ENCODE data around the gene BBIP1. TPM values are rescaled to one million over a fixed set of nuclear protein-coding genes. Genes with fewer than 3 reads are reported as not detected.

The BBIP1 gene
- total RNA-seq, 1 donor from 2014 or later, result 19.3 TPM

GRCh38 chr10:110887560-110887959 lies 31.4 kb downstream of the BBIP1 start:
- intact Hi-C loops (cut with micrococcal nuclease), result no loop called here

GRCh38 chr10:110885932-110886674 lies 32.9 kb downstream of the BBIP1 start:
- intact Hi-C loops (cut with micrococcal nuclease), result no loop called here

GRCh38 chr10:110883924-110884323 lies 35.1 kb downstream of the BBIP1 start:
- intact Hi-C loops (cut with micrococcal nuclease), result loop anchor here (1.0 kb wide), 2 partner anchors 9 to 10 kb away; no protein-coding TSS in a partner anchor

- intact Hi-C loops (cut with micrococcal nuclease), result no loop called here
These were observed 37.1 kb downstream of the BBIP1 start for GRCh38 chr10:110881905-110882304.

- intact Hi-C loops (cut with micrococcal nuclease), result no loop called here
These were observed 37.7 kb downstream of the BBIP1 start for GRCh38 chr10:110881247-110881646.

GRCh38 chr10:110880012-110880411 lies 39.0 kb downstream of the BBIP1 start:
- intact Hi-C loops (cut with micrococcal nuclease), result no loop called here

- intact Hi-C loops (cut with micrococcal nuclease), result no loop called here
These were observed 42.2 kb downstream of the BBIP1 start for GRCh38 chr10:110876788-110877187.

- intact Hi-C loops (cut with micrococcal nuclease), result no loop called here
These were observed 43.0 kb downstream of the BBIP1 start for GRCh38 chr10:110876000-110876399.

GRCh38 chr10:110873951-110874350 lies 45.0 kb downstream of the BBIP1 start:
- intact Hi-C loops (cut with micrococcal nuclease), result loop anchor here (1.0 to 5.0 kb wide), 5 partner anchors 9 to 662 kb away; partner anchors contain the start of gene SMC3

GRCh38 chr10:110872984-110873923 lies 45.7 kb downstream of the BBIP1 start:
- intact Hi-C loops (cut with micrococcal nuclease), result loop anchor here (1.0 to 5.0 kb wide), 10 partner anchors 9 to 661 kb away; partner anchors contain the start of genes BBIP1, SHOC2 and SMC3

GRCh38 chr10:110872145-110872983 lies 46.6 kb downstream of the BBIP1 start:
- intact Hi-C loops (cut with micrococcal nuclease), result loop anchor here (1.0 to 5.0 kb wide), 10 partner anchors 8 to 660 kb away; partner anchors contain the start of genes BBIP1, SHOC2 and SMC3

GRCh38 chr10:110871298-110872084 lies 47.5 kb downstream of the BBIP1 start, which contains the start of gene PDCD4:
PDCD4 (plus strand) TSS chr10:110871928; CDS start chr10:110876028, 4,100 bp downstream.
- intact Hi-C loops (cut with micrococcal nuclease), result loop anchor here (1.0 to 5.0 kb wide), 10 partner anchors 7 to 659 kb away; partner anchors contain the start of genes BBIP1, SHOC2 and SMC3

GRCh38 chr10:110870823-110871297 lies 48.1 kb downstream of the BBIP1 start:
- intact Hi-C loops (cut with micrococcal nuclease), result loop anchor here (5.0 kb wide), 3 partner anchors 304 to 659 kb away; partner anchors contain the start of gene SMC3

GRCh38 chr10:110868981-110869380 lies 50.0 kb downstream of the BBIP1 start:
- intact Hi-C loops (cut with micrococcal nuclease), result loop anchor here (10.0 kb wide), 3 partner anchors 514 to 794 kb away; partner anchors contain the start of gene SMNDC1

GRCh38 chr10:110867807-110868465 lies 51.0 kb downstream of the BBIP1 start:
- intact Hi-C loops (cut with micrococcal nuclease), result loop anchor here (10.0 kb wide), 3 partner anchors 513 to 793 kb away; partner anchors contain the start of gene SMNDC1

- intact Hi-C loops (cut with micrococcal nuclease), result loop anchor here (10.0 kb wide), 3 partner anchors 512 to 792 kb away; partner anchors contain the start of gene SMNDC1
These were observed 51.8 kb downstream of the BBIP1 start for GRCh38 chr10:110867011-110867806.

- intact Hi-C loops (cut with micrococcal nuclease), result loop anchor here (10.0 kb wide), 3 partner anchors 511 to 791 kb away; partner anchors contain the start of gene SMNDC1
These were observed 53.0 kb downstream of the BBIP1 start for GRCh38 chr10:110865809-110866482.

Data from T-helper 2 cell treated with Interferon-gamma antibody and Interleukin-4, amounts not matched to agents 100 ng/mL and 5 ng/mL, for 36 hours (primary cell).